ENCODE results near the gene RNF125. TPM values are rescaled to one million over a fixed set of nuclear protein-coding genes. Genes with fewer than 3 reads are reported as not detected.

RNF125 gene
- total and polyA plus RNA-seq, 2 experiments from 2014 or later = 2.0 to 2.2 TPM

GRCh38 chr18:32026491-32027086 is 8.0 kb downstream of the RNF125 start:
- TF ChIP-seq CTCF (IDR thresholded peaks at IDR 0.05; ENCODE audit: low read depth, low read length) = no peak

GRCh38 chr18:32029558-32029957 is 10.9 kb downstream of the RNF125 start:
- no peak for TF ChIP-seq CTCF (IDR thresholded peaks at IDR 0.05; ENCODE audit: low read depth, low read length)
- no peak overlapping the region for H3K27ac ChIP-seq
- H3K4me1 ChIP-seq (ENCODE audit: low read depth) = no peaks in the 10 kb centered on the region
- H3K9me3 ChIP-seq (ENCODE audit: low read depth) = no peaks in the 10 kb centered on the region
- H3K4me3 ChIP-seq = no peak overlapping the region
- DNase-seq (ENCODE audit: low read depth in 1 of 2, low spot score in 1 of 2) = no peak
- H3K27me3 ChIP-seq = no peaks in the 10 kb centered on the region
- no peaks in the 10 kb centered on the region for H3K36me3 ChIP-seq

More at GRCh38 chr18:32026491-32027086, 8.0 kb downstream of the RNF125 start:
- no peaks in the 10 kb centered on the region for H3K36me3 ChIP-seq
- no peak for DNase-seq (ENCODE audit: low read depth in 1 of 2, low spot score in 1 of 2)
- H3K27ac ChIP-seq = no peak overlapping the region
- no peaks in the 10 kb centered on the region for H3K4me1 ChIP-seq (ENCODE audit: low read depth)
- H3K4me3 ChIP-seq = no peak overlapping the region
- no peaks in the 10 kb centered on the region for H3K27me3 ChIP-seq
- H3K9me3 ChIP-seq (ENCODE audit: low read depth) = no peaks in the 10 kb centered on the region

GRCh38 chr18:32032609-32033008 is 14.0 kb downstream of the RNF125 start:
- no peaks in the 10 kb centered on the region for H3K36me3 ChIP-seq
- H3K9me3 ChIP-seq (ENCODE audit: low read depth) = no peaks in the 10 kb centered on the region
- H3K4me1 ChIP-seq (ENCODE audit: low read depth) = no peaks in the 10 kb centered on the region
- TF ChIP-seq CTCF (IDR thresholded peaks at IDR 0.05; ENCODE audit: low read depth, low read length) = no peak
- no peaks in the 10 kb centered on the region for H3K27me3 ChIP-seq
- H3K4me3 ChIP-seq = no peak overlapping the region
- H3K27ac ChIP-seq = no peak overlapping the region
- DNase-seq (ENCODE audit: low read depth in 1 of 2, low spot score in 1 of 2) = no peak

GRCh38 chr18:32036506-32037180 is 18.0 kb downstream of the RNF125 start:
- no peak for TF ChIP-seq CTCF (IDR thresholded peaks at IDR 0.05; ENCODE audit: low read depth, low read length)

GRCh38 chr18:32037616-32038015 is 19.0 kb downstream of the RNF125 start:
- no peaks in the 10 kb centered on the region for H3K9me3 ChIP-seq (ENCODE audit: low read depth)
- H3K4me3 ChIP-seq = no peak overlapping the region
- no peaks in the 10 kb centered on the region for H3K4me1 ChIP-seq (ENCODE audit: low read depth)
- no peaks in the 10 kb centered on the region for H3K27me3 ChIP-seq
- no peaks in the 10 kb centered on the region for H3K36me3 ChIP-seq
- DNase-seq (ENCODE audit: low read depth in 1 of 2, low spot score in 1 of 2) = no peak
- no peak overlapping the region for H3K27ac ChIP-seq
- TF ChIP-seq CTCF (IDR thresholded peaks at IDR 0.05; ENCODE audit: low read depth, low read length) = no peak

More at GRCh38 chr18:32036506-32037180, 18.0 kb downstream of the RNF125 start:
- Histone ChIP-seq H3K4me1 (ENCODE audit: low read depth) (no peaks in the 10 kb centered on the region), H3K4me3 (no peak overlapping the region), H3K36me3 (no peaks in the 10 kb centered on the region), H3K27me3 (no peaks in the 10 kb centered on the region), H3K9me3 (ENCODE audit: low read depth) (no peaks in the 10 kb centered on the region), H3K27ac (no peak overlapping the region)
- no peak for DNase-seq (ENCODE audit: low read depth in 1 of 2, low spot score in 1 of 2)
